CD4-positive, alpha-beta T cell treated with Interleukin-21 for 1 hour (primary cell): ENCODE measurements around the gene KRIT1.
"Not testable (repeated sequence)": the region's sequence is repeated elsewhere in the genome, so short reads cannot be mapped to it uniquely, and the experiment has no call there.

ENCODE experiments used
- DNase-seq: peaks from one replicate; pipeline ENCODE4 v3.0.0-alpha.2; 2020

The KRIT1 gene

GRCh38 chr7:92245487-92246359 is at the start of gene KRIT1, which contains the start of gene ANKIB1:
KRIT1 (minus strand) TSS chr7:92245914; CDS start chr7:92242135, 3,779 bp downstream.
ANKIB1 (plus strand) TSS chr7:92245974; CDS start chr7:92294979, 49,005 bp downstream.
- peak; percentile 88 for DNase-seq

GRCh38 chr7:92295391-92295790 is 49.7 kb upstream of the KRIT1 start:
- DNase-seq = no peak

- no peak for DNase-seq
These were observed 48.3 kb upstream of the KRIT1 start for GRCh38 chr7:92293896-92294590.

- no peak for DNase-seq
These were observed 47.3 kb upstream of the KRIT1 start for GRCh38 chr7:92292981-92293380.

GRCh38 chr7:92289321-92289720 is 43.6 kb upstream of the KRIT1 start:
- no peak for DNase-seq

GRCh38 chr7:92282930-92283329 is 37.2 kb upstream of the KRIT1 start:
- no peak for DNase-seq

- no peak for DNase-seq
These were observed 36.6 kb upstream of the KRIT1 start for GRCh38 chr7:92282221-92282814.

GRCh38 chr7:92281031-92281430 is 35.3 kb upstream of the KRIT1 start:
- DNase-seq = no peak

- no peak for DNase-seq
These were observed 33.8 kb upstream of the KRIT1 start for GRCh38 chr7:92279396-92280031.

- DNase-seq = no peak
These were observed 30.7 kb upstream of the KRIT1 start for GRCh38 chr7:92276460-92276864.

- no peak for DNase-seq
These were observed 29.6 kb upstream of the KRIT1 start for GRCh38 chr7:92275327-92275726.

GRCh38 chr7:92268921-92269320 is 23.2 kb upstream of the KRIT1 start:
- no peak for DNase-seq

- no peak for DNase-seq
These were observed 20.9 kb upstream of the KRIT1 start for GRCh38 chr7:92266415-92267241.

GRCh38 chr7:92260248-92260781 is 14.6 kb upstream of the KRIT1 start:
- no peak for DNase-seq

- DNase-seq = no peak
These were observed 14.0 kb upstream of the KRIT1 start for GRCh38 chr7:92259610-92260247.

- DNase-seq = no peak
These were observed 13.3 kb upstream of the KRIT1 start for GRCh38 chr7:92259062-92259461.

- DNase-seq = no peak
These were observed 9.6 kb upstream of the KRIT1 start for GRCh38 chr7:92255308-92255707.

- DNase-seq = not testable (repeated sequence)
These were observed 9.1 kb upstream of the KRIT1 start for GRCh38 chr7:92254800-92255199.

- no peak for DNase-seq
These were observed 7.5 kb upstream of the KRIT1 start for GRCh38 chr7:92253251-92253650.

GRCh38 chr7:92251181-92251580 is 5.5 kb upstream of the KRIT1 start:
- no peak for DNase-seq

GRCh38 chr7:92250603-92251002 is 4.9 kb upstream of the KRIT1 start:
- DNase-seq = no peak
